BE2C (cell line): ENCODE data around the gene KIAA1217.
"Not testable (repeated sequence)": the region's sequence is repeated elsewhere in the genome, so short reads cannot be mapped to it uniquely, and the experiment has no call there.

Source experiments
- DNase-seq: peaks from one replicate; pipeline ENCODE4 v3.0.0-alpha.2; 2020
- H3K27me3 ChIP-seq: fragments of 250-450 bp; sonication (Bioruptor Pico); 2 replicates; pipeline ENCODE4 v1.5.1; 2020; ENCODE audit warnings: mild to moderate bottlenecking
- H3K36me3 ChIP-seq: fragments of 250-450 bp; sonication (Bioruptor Pico); 2 replicates; pipeline ENCODE4 v1.5.1; 2020; ENCODE audit warnings: mild to moderate bottlenecking
- H3K4me1 ChIP-seq: fragments of 250-450 bp; sonication (Bioruptor Pico); 2 replicates; pipeline ENCODE4 v1.5.1; 2020
- H3K4me3 ChIP-seq: 2 replicates; pipeline ENCODE4 v1.5.1; 2011; ENCODE audit warnings: low read depth, low read length
- H3K9me3 ChIP-seq: fragments of 250-450 bp; sonication (Bioruptor Pico); 2 replicates; pipeline ENCODE4 v1.5.1; 2020
- CTCF ChIP-seq: IDR thresholded peaks from 2 replicates; pipeline ENCODE4 v1.5.1; 2012; ENCODE audit warnings: mild to moderate bottlenecking, low read depth, low read length

KIAA1217 gene

GRCh38 chr10:24334279-24334939 lies 125.5 kb downstream of the KIAA1217 start:
- Histone ChIP-seq H3K36me3 (no peaks in the 10 kb centered on the region), H3K27me3 (no peaks in the 10 kb centered on the region), H3K4me1 (no peaks in the 10 kb centered on the region), H3K4me3 (no peak overlapping the region), H3K9me3 (no peaks in the 10 kb centered on the region)
- TF ChIP-seq CTCF = no peak
- no peak for DNase-seq

GRCh38 chr10:24337723-24338122 lies 128.8 kb downstream of the KIAA1217 start:
- not testable (repeated sequence) for H3K9me3 ChIP-seq, H3K4me1 ChIP-seq, H3K27me3 ChIP-seq, DNase-seq, H3K36me3 ChIP-seq, H3K4me3 ChIP-seq

GRCh38 chr10:24339387-24339786 lies 130.4 kb downstream of the KIAA1217 start:
- Histone ChIP-seq H3K4me1 (no peaks in the 10 kb centered on the region), H3K4me3 (no peak overlapping the region), H3K27me3 (no peaks in the 10 kb centered on the region), H3K36me3 (no peaks in the 10 kb centered on the region), H3K9me3 (no peaks in the 10 kb centered on the region)
- TF ChIP-seq CTCF = no peak
- no peak for DNase-seq

GRCh38 chr10:24340446-24340845 lies 131.5 kb downstream of the KIAA1217 start:
- Histone ChIP-seq H3K9me3 (no peaks in the 10 kb centered on the region), H3K36me3 (no peaks in the 10 kb centered on the region), H3K27me3 (no peaks in the 10 kb centered on the region), H3K4me3 (no peak overlapping the region), H3K4me1 (no peaks in the 10 kb centered on the region)
- no peak for DNase-seq
- no peak for TF ChIP-seq CTCF

GRCh38 chr10:24340883-24341282 lies 131.9 kb downstream of the KIAA1217 start:
- TF ChIP-seq CTCF = no peak

GRCh38 chr10:24341371-24341770 lies 132.4 kb downstream of the KIAA1217 start:
- Histone ChIP-seq H3K36me3 (no peaks in the 10 kb centered on the region), H3K4me3 (no peak overlapping the region), H3K9me3 (no peaks in the 10 kb centered on the region), H3K27me3 (no peaks in the 10 kb centered on the region), H3K4me1 (no peaks in the 10 kb centered on the region)
- TF ChIP-seq CTCF = no peak
- DNase-seq = no peak

More at GRCh38 chr10:24340883-24341282, 131.9 kb downstream of the KIAA1217 start:
- Histone ChIP-seq H3K9me3 (no peaks in the 10 kb centered on the region), H3K4me1 (no peaks in the 10 kb centered on the region), H3K27me3 (no peaks in the 10 kb centered on the region), H3K4me3 (no peak overlapping the region), H3K36me3 (no peaks in the 10 kb centered on the region)
- DNase-seq = no peak
